ENCODE results near the gene RADIL.

RADIL gene

GRCh38 chr7:4851459-4852422, 31.8 kb downstream of the RADIL start:
- no peak overlapping the region for H3K4me3 ChIP-seq (ENCODE audit: low read length)
- no peak for TF ChIP-seq ZNF274 (IDR thresholded peaks at IDR 0.05; ENCODE audit: low read depth, low read length)

GRCh38 chr7:4850262-4850795, 33.2 kb downstream of the RADIL start:
- TF ChIP-seq ZNF274 (IDR thresholded peaks at IDR 0.05; ENCODE audit: low read depth, low read length): no peak
- no peak overlapping the region for H3K4me3 ChIP-seq (ENCODE audit: low read length)

GRCh38 chr7:4849390-4849789, 34.1 kb downstream of the RADIL start:
- no peak for TF ChIP-seq ZNF274 (IDR thresholded peaks at IDR 0.05; ENCODE audit: low read depth, low read length)
- H3K4me3 ChIP-seq (ENCODE audit: low read length): no peak overlapping the region

- no peak for TF ChIP-seq ZNF274 (IDR thresholded peaks at IDR 0.05; ENCODE audit: low read depth, low read length)
- H3K4me3 ChIP-seq (ENCODE audit: low read length): no peak overlapping the region
Measured at GRCh38 chr7:4845740-4846142, 37.8 kb downstream of the RADIL start.

GRCh38 chr7:4842319-4843064, 41.0 kb downstream of the RADIL start:
- no peak overlapping the region for H3K4me3 ChIP-seq (ENCODE audit: low read length)
- no peak for TF ChIP-seq ZNF274 (IDR thresholded peaks at IDR 0.05; ENCODE audit: low read depth, low read length)

- no peak for TF ChIP-seq ZNF274 (IDR thresholded peaks at IDR 0.05; ENCODE audit: low read depth, low read length)
- H3K4me3 ChIP-seq (ENCODE audit: low read length): no peak overlapping the region
Measured at GRCh38 chr7:4841836-4842235, 41.7 kb downstream of the RADIL start.

- H3K4me3 ChIP-seq (ENCODE audit: low read length): no peak overlapping the region
- TF ChIP-seq ZNF274 (IDR thresholded peaks at IDR 0.05; ENCODE audit: low read depth, low read length): no peak
Measured at GRCh38 chr7:4841007-4841784, 42.3 kb downstream of the RADIL start.

- no peak overlapping the region for H3K4me3 ChIP-seq (ENCODE audit: low read length)
- no peak for TF ChIP-seq ZNF274 (IDR thresholded peaks at IDR 0.05; ENCODE audit: low read depth, low read length)
Measured at GRCh38 chr7:4840079-4840501, 43.4 kb downstream of the RADIL start.

GRCh38 chr7:4838626-4839334, 44.7 kb downstream of the RADIL start:
- TF ChIP-seq ZNF274 (IDR thresholded peaks at IDR 0.05; ENCODE audit: low read depth, low read length): no peak
- no peak overlapping the region for H3K4me3 ChIP-seq (ENCODE audit: low read length)

GRCh38 chr7:4837803-4838625, 45.5 kb downstream of the RADIL start:
- H3K4me3 ChIP-seq (ENCODE audit: low read length): no peak overlapping the region
- no peak for TF ChIP-seq ZNF274 (IDR thresholded peaks at IDR 0.05; ENCODE audit: low read depth, low read length)

GRCh38 chr7:4837041-4837802, 46.3 kb downstream of the RADIL start:
- TF ChIP-seq ZNF274 (IDR thresholded peaks at IDR 0.05; ENCODE audit: low read depth, low read length): no peak
- H3K4me3 ChIP-seq (ENCODE audit: low read length): no peak overlapping the region

GRCh38 chr7:4836206-4836661, 47.3 kb downstream of the RADIL start:
- no peak for TF ChIP-seq ZNF274 (IDR thresholded peaks at IDR 0.05; ENCODE audit: low read depth, low read length)
- no peak overlapping the region for H3K4me3 ChIP-seq (ENCODE audit: low read length)

All from GM08714 (cell line).